HG03457 (cell line): ENCODE data around the gene TBC1D20.
A peak's percentile ranks its signal among the peaks of the same experiment; 100 is the strongest.

ENCODE experiments used
- ATAC-seq: cut with Tn5 transposase; IDR thresholded peaks from one replicate; pipeline ENCODE4 v1.9.1; 2021; ENCODE audit warnings: moderate number of reproducible peaks; ENCODE audit not compliant: unreplicated experiment

TBC1D20 gene

GRCh38 chr20:420721-421574, 41.4 kb downstream of the TBC1D20 start:
- ATAC-seq: no peak

- no peak for ATAC-seq
These were observed 42.1 kb downstream of the TBC1D20 start for GRCh38 chr20:420166-420620.

- no peak for ATAC-seq
These were observed 42.7 kb downstream of the TBC1D20 start for GRCh38 chr20:419556-420165.

GRCh38 chr20:418858-419365, 43.4 kb downstream of the TBC1D20 start:
- ATAC-seq: no peak

GRCh38 chr20:417801-418342, 44.5 kb downstream of the TBC1D20 start:
- no peak for ATAC-seq

- ATAC-seq: no peak
These were observed 45.2 kb downstream of the TBC1D20 start for GRCh38 chr20:416950-417800.

GRCh38 chr20:415820-416322, 46.5 kb downstream of the TBC1D20 start:
- ATAC-seq: no peak

- ATAC-seq: no peak
These were observed 48.2 kb downstream of the TBC1D20 start for GRCh38 chr20:414161-414560.

GRCh38 chr20:412081-412480, 50.3 kb downstream of the TBC1D20 start:
- no peak for ATAC-seq

- ATAC-seq: no peak
These were observed 52.4 kb downstream of the TBC1D20 start for GRCh38 chr20:409697-410559.

- no peak for ATAC-seq
These were observed 53.3 kb downstream of the TBC1D20 start for GRCh38 chr20:408843-409696.

- ATAC-seq: peak; percentile 50
These were observed 54.1 kb downstream of the TBC1D20 start, which contains the start of gene RBCK1 for GRCh38 chr20:407953-408842. TSS of gene RBCK1 (plus strand) at chr20:408299. CDS start at chr20:408758, 459 bp downstream.

- ATAC-seq: peak; percentile 45
These were observed 55.0 kb downstream of the TBC1D20 start for GRCh38 chr20:407133-407952.

- no peak for ATAC-seq
These were observed 55.9 kb downstream of the TBC1D20 start for GRCh38 chr20:406200-407132.

GRCh38 chr20:404088-404487, 58.2 kb downstream of the TBC1D20 start:
- ATAC-seq: no peak

GRCh38 chr20:403582-403957, 58.8 kb downstream of the TBC1D20 start:
- no peak for ATAC-seq
